ENCODE results near the gene ELANE. TPM values are rescaled to one million over a fixed set of nuclear protein-coding genes. Genes with fewer than 3 reads are reported as not detected.
A peak's percentile ranks its signal among the peaks of the same experiment; 100 is the strongest.

Gene ELANE
- total and polyA plus RNA-seq, 5 donors from 2014 or later: not detected

GRCh38 chr19:870963-871401 lies 18.9 kb downstream of the ELANE start:
- H3K27ac Mint-ChIP-seq: no peak overlapping the region
- DNase-seq (no peak), ATAC-seq (ENCODE audit: low read depth in 2 of 2) (no peak)
- Histone ChIP-seq H3K27ac (ENCODE audit: insufficient read depth, low read length, poor library complexity, severe bottlenecking) (no peak overlapping the region), H3K4me3 (ENCODE audit: low read depth, low read length) (no peak overlapping the region), H3K4me1 (ENCODE audit: control insufficient read depth, insufficient read depth, low read length, poor library complexity, severe bottlenecking) (peaks cover 14% of the 10 kb centered on the region), H3K36me3 (ENCODE audit: control insufficient read depth, insufficient read depth, low read length) (peaks cover 17% of the 10 kb centered on the region), H3K9me3 (ENCODE audit: control insufficient read depth in 2 of 2, low read length in 2 of 2) (no peaks in the 10 kb centered on the region), H3K27me3 (ENCODE audit: control insufficient read depth, insufficient read depth, low read length) (no peaks in the 10 kb centered on the region)
- H3K4me1 Mint-ChIP-seq: peaks cover 0 to 24% (median 6%) of the 10 kb centered on the region in 4 donors
- peaks cover 11% of the 10 kb centered on the region for H3K36me3 Mint-ChIP-seq
- H3K27me3 Mint-ChIP-seq: peaks cover 5% of the 10 kb centered on the region
- H3K4me3 Mint-ChIP-seq: no peak overlapping the region
- peaks cover 0 to 3% (median 0%) of the 10 kb centered on the region in 7 donors for H3K9me3 Mint-ChIP-seq

GRCh38 chr19:871446-872265 lies 19.6 kb downstream of the ELANE start:
- peaks cover 21% of the 10 kb centered on the region for H3K36me3 ChIP-seq (ENCODE audit: control insufficient read depth, insufficient read depth, low read length)
- DNase-seq (peak in 1 of 3 donors; percentile 38), ATAC-seq (ENCODE audit: low read depth in 2 of 2) (no peak)
- Mint-ChIP-seq H3K9me3 (peaks cover 0 to 3% (median 0%) of the 10 kb centered on the region in 7 donors), H3K27ac (peak overlapping the region; percentile 92 to 94 (median 94)), H3K4me1 (peaks cover 0 to 25% (median 6%) of the 10 kb centered on the region in 4 donors), H3K27me3 (peaks cover 5% of the 10 kb centered on the region), H3K36me3 (peaks cover 15% of the 10 kb centered on the region), H3K4me3 (peak overlapping the region; percentile 83 to 96 (median 90))
- no peak overlapping the region for H3K4me3 ChIP-seq (ENCODE audit: low read depth, low read length)
- H3K9me3 ChIP-seq (ENCODE audit: control insufficient read depth in 2 of 2, low read length in 2 of 2): no peaks in the 10 kb centered on the region
- peaks cover 14% of the 10 kb centered on the region for H3K4me1 ChIP-seq (ENCODE audit: control insufficient read depth, insufficient read depth, low read length, poor library complexity, severe bottlenecking)
- H3K27ac ChIP-seq (ENCODE audit: insufficient read depth, low read length, poor library complexity, severe bottlenecking): peak overlapping the region; percentile 70
- H3K27me3 ChIP-seq (ENCODE audit: control insufficient read depth, insufficient read depth, low read length): no peaks in the 10 kb centered on the region

DNA sequence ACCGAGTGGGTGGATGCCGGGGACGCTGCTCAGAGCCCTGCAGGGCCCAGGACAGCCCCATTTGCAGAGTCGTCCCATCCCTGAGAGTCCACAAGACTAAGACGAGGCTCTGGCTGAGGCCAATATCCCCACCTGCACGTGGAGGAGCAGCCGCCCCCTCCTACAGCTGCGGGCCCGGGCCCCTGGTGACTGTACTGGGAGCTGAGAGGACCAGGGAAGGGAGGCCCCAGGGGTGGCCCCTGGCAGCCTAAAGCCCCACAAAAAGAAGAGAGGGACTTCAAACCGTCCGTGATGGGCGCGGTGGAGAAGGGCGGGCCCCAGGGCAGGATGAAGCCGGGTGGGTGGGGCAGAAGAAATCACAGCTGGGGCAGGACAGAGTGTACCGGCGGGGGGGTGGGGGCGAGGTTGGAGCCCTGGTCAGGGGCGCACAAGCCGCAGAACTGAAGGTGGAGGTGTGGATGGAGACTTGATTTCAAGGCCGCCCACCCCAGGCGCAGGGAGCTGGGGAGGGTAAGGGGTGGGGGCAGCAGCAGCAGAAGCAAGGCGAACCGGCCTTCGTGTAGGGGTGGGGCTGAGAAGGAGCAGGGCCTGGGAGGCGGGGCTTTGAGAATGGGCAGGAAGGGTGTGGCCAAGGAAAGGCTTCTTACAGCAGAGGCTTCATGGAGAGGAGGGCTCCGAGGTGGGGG lies 20.3 kb downstream of the ELANE start:
- Mint-ChIP-seq H3K4me1 (peaks cover 0 to 24% (median 6%) of the 10 kb centered on the region in 4 donors), H3K27ac (peak overlapping the region; percentile 92 to 94 (median 94)), H3K9me3 (peaks cover 0 to 3% (median 0%) of the 10 kb centered on the region in 7 donors), H3K4me3 (peak overlapping the region; percentile 83 to 96 (median 90)), H3K36me3 (peaks cover 13% of the 10 kb centered on the region), H3K27me3 (peaks cover 5% of the 10 kb centered on the region)
- Histone ChIP-seq H3K27me3 (ENCODE audit: control insufficient read depth, insufficient read depth, low read length) (no peaks in the 10 kb centered on the region), H3K27ac (ENCODE audit: insufficient read depth, low read length, poor library complexity, severe bottlenecking) (peak overlapping the region; percentile 70), H3K4me1 (ENCODE audit: control insufficient read depth, insufficient read depth, low read length, poor library complexity, severe bottlenecking) (peaks cover 14% of the 10 kb centered on the region), H3K36me3 (ENCODE audit: control insufficient read depth, insufficient read depth, low read length) (peaks cover 25% of the 10 kb centered on the region), H3K4me3 (ENCODE audit: low read depth, low read length) (no peak overlapping the region), H3K9me3 (ENCODE audit: control insufficient read depth in 2 of 2, low read length in 2 of 2) (no peaks in the 10 kb centered on the region)
- ATAC-seq (ENCODE audit: low read depth in 2 of 2): peak; percentile 76 to 77
- peak; percentile 69 to 93 (median 88) for DNase-seq

- Histone ChIP-seq H3K4me3 (ENCODE audit: low read depth, low read length) (no peak overlapping the region), H3K9me3 (ENCODE audit: control insufficient read depth in 2 of 2, low read length in 2 of 2) (no peaks in the 10 kb centered on the region), H3K27ac (ENCODE audit: insufficient read depth, low read length, poor library complexity, severe bottlenecking) (peak overlapping the region; percentile 33), H3K27me3 (ENCODE audit: control insufficient read depth, insufficient read depth, low read length) (no peaks in the 10 kb centered on the region), H3K4me1 (ENCODE audit: control insufficient read depth, insufficient read depth, low read length, poor library complexity, severe bottlenecking) (peaks cover 14% of the 10 kb centered on the region), H3K36me3 (ENCODE audit: control insufficient read depth, insufficient read depth, low read length) (peaks cover 25% of the 10 kb centered on the region)
- Mint-ChIP-seq H3K4me3 (peak overlapping the region in 2 of 4 donors; percentile 16 to 91), H3K9me3 (peaks cover 0 to 3% (median 0%) of the 10 kb centered on the region in 7 donors), H3K27me3 (peaks cover 5% of the 10 kb centered on the region), H3K4me1 (peaks cover 0 to 21% (median 6%) of the 10 kb centered on the region in 4 donors), H3K27ac (peak overlapping the region in 1 of 3 donors; percentile 92), H3K36me3 (peaks cover 11% of the 10 kb centered on the region)
- ATAC-seq (ENCODE audit: low read depth in 2 of 2): peak; percentile 81 to 85
- DNase-seq: peak; percentile 55 to 94 (median 80)
Measured at GRCh38 chr19:873084-873483, 21.0 kb downstream of the ELANE start.

DNA sequence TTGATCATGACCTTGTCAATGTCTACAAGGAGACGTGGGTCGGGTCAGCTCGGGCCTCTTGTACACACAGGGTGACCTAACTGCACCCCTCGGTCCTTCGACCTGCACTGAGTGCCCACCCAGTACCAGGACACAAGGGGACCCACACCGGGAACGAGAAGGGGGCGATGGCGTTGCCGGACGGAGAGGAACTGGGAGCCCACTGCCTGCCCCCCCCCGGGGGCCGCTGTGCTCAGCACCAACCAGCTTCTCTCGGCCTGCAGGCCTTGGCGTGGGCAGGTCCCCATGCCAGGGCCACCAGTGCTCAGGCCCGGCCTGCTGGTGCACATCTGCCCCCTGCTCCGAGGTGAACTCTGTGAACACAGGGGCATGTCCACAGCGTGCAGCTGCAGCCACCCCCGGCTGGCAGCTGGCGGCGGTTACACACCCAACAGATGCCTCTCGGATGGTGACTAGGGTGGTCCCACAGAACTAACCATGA lies 21.5 kb downstream of the ELANE start:
- H3K9me3 Mint-ChIP-seq: peaks cover 0 to 3% (median 0%) of the 10 kb centered on the region in 7 donors
- peak overlapping the region in 1 of 4 donors; percentile 13 for H3K4me3 Mint-ChIP-seq
- H3K4me1 Mint-ChIP-seq: peaks cover 0 to 21% (median 6%) of the 10 kb centered on the region in 4 donors
- no peak overlapping the region for H3K4me3 ChIP-seq (ENCODE audit: low read depth, low read length)
- no peak overlapping the region for H3K27ac Mint-ChIP-seq
- peaks cover 11% of the 10 kb centered on the region for H3K36me3 Mint-ChIP-seq
- DNase-seq: no peak
- no peak for ATAC-seq (ENCODE audit: low read depth in 2 of 2)
- peak overlapping the region; percentile 33 for H3K27ac ChIP-seq (ENCODE audit: insufficient read depth, low read length, poor library complexity, severe bottlenecking)
- peaks cover 25% of the 10 kb centered on the region for H3K36me3 ChIP-seq (ENCODE audit: control insufficient read depth, insufficient read depth, low read length)
- no peaks in the 10 kb centered on the region for H3K9me3 ChIP-seq (ENCODE audit: control insufficient read depth in 2 of 2, low read length in 2 of 2)
- no peaks in the 10 kb centered on the region for H3K27me3 ChIP-seq (ENCODE audit: control insufficient read depth, insufficient read depth, low read length)
- peaks cover 14% of the 10 kb centered on the region for H3K4me1 ChIP-seq (ENCODE audit: control insufficient read depth, insufficient read depth, low read length, poor library complexity, severe bottlenecking)
- peaks cover 5% of the 10 kb centered on the region for H3K27me3 Mint-ChIP-seq

DNA sequence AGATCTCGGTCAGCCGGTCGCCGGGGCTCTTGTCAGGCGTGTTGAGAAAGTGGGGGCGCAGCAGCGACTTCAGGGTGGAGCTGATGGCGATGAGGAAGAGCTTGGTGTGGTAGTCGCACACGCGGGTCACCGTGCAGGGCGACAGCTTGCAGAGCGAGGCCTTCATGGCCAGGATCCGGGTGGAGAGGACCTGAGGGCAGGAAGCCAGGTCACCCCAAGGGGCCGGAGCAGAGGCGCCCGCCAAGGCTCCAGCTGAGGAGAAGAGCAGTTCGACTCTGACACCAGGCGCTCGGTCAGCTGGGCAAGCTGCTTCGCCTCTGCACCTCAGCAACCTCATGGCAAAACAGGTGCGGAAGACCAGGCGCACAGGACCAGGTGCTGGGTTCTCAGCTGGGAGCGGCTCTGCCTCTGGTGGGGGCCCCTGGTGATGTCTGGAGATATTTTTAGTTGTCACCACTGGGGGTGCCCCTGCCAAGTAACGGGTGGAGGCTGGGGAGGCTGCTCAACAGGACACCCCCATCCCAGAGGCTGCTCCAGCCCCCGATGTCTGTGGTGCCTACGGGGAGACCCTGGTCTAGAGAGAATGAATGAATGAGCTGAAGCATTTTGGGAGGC lies 23.3 kb downstream of the ELANE start:
- DNase-seq: no peak
- peaks cover 0 to 19% (median 3%) of the 10 kb centered on the region in 4 donors for H3K4me1 Mint-ChIP-seq
- no peaks in the 10 kb centered on the region for H3K27me3 ChIP-seq (ENCODE audit: control insufficient read depth, insufficient read depth, low read length)
- peaks cover 0 to 3% (median 0%) of the 10 kb centered on the region in 7 donors for H3K9me3 Mint-ChIP-seq
- H3K9me3 ChIP-seq (ENCODE audit: control insufficient read depth in 2 of 2, low read length in 2 of 2): no peaks in the 10 kb centered on the region
- H3K4me1 ChIP-seq (ENCODE audit: control insufficient read depth, insufficient read depth, low read length, poor library complexity, severe bottlenecking): peaks cover 14% of the 10 kb centered on the region
- no peak overlapping the region for H3K4me3 Mint-ChIP-seq
- H3K27ac ChIP-seq (ENCODE audit: insufficient read depth, low read length, poor library complexity, severe bottlenecking): no peak overlapping the region
- ATAC-seq (ENCODE audit: low read depth in 2 of 2): no peak
- H3K36me3 ChIP-seq (ENCODE audit: control insufficient read depth, insufficient read depth, low read length): peaks cover 16% of the 10 kb centered on the region
- H3K36me3 Mint-ChIP-seq: peaks cover 5% of the 10 kb centered on the region
- peak overlapping the region in 1 of 3 donors; percentile 38 for H3K27ac Mint-ChIP-seq
- H3K4me3 ChIP-seq (ENCODE audit: low read depth, low read length): no peak overlapping the region
- peaks cover 5% of the 10 kb centered on the region for H3K27me3 Mint-ChIP-seq

DNA sequence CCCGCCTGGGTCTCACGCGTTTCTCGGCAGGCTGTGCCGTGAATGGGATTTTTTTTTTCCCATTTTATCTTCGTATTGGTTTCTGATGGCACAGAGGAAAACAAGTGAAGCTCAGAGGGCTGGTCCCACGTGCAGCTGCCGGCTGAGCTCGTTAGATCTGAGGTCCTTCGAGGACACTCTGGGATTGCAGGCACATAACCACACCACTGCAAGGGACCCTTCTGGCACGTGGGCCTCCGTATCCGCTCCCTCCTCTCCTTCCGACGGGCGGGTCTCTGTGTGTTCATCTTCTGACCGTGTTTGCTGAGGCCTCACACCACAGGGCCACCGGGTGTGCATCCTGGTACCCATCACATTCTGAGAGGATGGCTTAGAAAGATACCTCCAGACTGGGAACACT lies 24.0 kb downstream of the ELANE start:
- peaks cover 5% of the 10 kb centered on the region for H3K27me3 Mint-ChIP-seq
- H3K4me1 Mint-ChIP-seq: peaks cover 0 to 17% (median 3%) of the 10 kb centered on the region in 4 donors
- H3K4me3 Mint-ChIP-seq: no peak overlapping the region
- peaks cover 4% of the 10 kb centered on the region for H3K36me3 Mint-ChIP-seq
- peaks cover 0 to 3% (median 0%) of the 10 kb centered on the region in 7 donors for H3K9me3 Mint-ChIP-seq
- ATAC-seq (ENCODE audit: low read depth in 2 of 2) (no peak), DNase-seq (no peak)
- peak overlapping the region in 1 of 3 donors; percentile 54 for H3K27ac Mint-ChIP-seq
- H3K27me3 ChIP-seq (ENCODE audit: control insufficient read depth, insufficient read depth, low read length): no peaks in the 10 kb centered on the region
- H3K27ac ChIP-seq (ENCODE audit: insufficient read depth, low read length, poor library complexity, severe bottlenecking): no peak overlapping the region
- H3K36me3 ChIP-seq (ENCODE audit: control insufficient read depth, insufficient read depth, low read length): peaks cover 18% of the 10 kb centered on the region
- H3K4me1 ChIP-seq (ENCODE audit: control insufficient read depth, insufficient read depth, low read length, poor library complexity, severe bottlenecking): peaks cover 14% of the 10 kb centered on the region
- H3K4me3 ChIP-seq (ENCODE audit: low read depth, low read length): no peak overlapping the region
- H3K9me3 ChIP-seq (ENCODE audit: control insufficient read depth in 2 of 2, low read length in 2 of 2): no peaks in the 10 kb centered on the region

Data from CD4-positive, CD25-positive, alpha-beta regulatory T cell (primary cell).